ENCODE results near the gene ACAD10.
A peak's percentile ranks its signal among the peaks of the same experiment; 100 is the strongest.
"Not testable (repeated sequence)": the region's sequence is repeated elsewhere in the genome, so short reads cannot be mapped to it uniquely, and the experiment has no call there.

Gene ACAD10

GRCh38 chr12:111753144-111753881 is 67.5 kb downstream of the ACAD10 start:
- no peak for DNase-seq (ENCODE audit: low read depth)

- no peak for DNase-seq (ENCODE audit: low read depth)
Measured at GRCh38 chr12:111754671-111755070, 68.8 kb downstream of the ACAD10 start.

DNA sequence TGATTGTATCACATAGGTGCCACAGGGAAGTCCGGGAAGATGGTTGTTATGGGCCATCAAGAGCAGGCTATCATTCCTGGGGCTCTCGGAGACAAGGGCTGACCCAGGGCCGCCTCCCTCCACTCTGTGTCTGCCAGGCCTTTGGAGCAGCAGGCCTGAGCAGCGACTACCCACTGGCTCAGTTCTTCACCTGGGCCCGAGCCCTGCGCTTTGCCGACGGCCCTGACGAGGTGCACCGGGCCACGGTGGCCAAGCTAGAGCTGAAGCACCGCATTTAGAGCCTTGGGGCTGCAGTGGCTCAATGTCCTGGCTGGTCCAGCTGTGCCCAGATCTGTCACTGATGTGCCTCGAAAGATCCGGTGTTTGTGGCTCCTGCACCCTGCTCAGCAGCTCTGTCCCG is 70.3 kb downstream of the ACAD10 start:
- DNase-seq (ENCODE audit: low read depth): no peak

GRCh38 chr12:111756681-111757080 is 70.8 kb downstream of the ACAD10 start:
- DNase-seq (ENCODE audit: low read depth): no peak

- DNase-seq (ENCODE audit: low read depth): no peak
Measured at GRCh38 chr12:111757361-111758119, 71.7 kb downstream of the ACAD10 start.

GRCh38 chr12:111758120-111758561 is 72.3 kb downstream of the ACAD10 start:
- no peak for DNase-seq (ENCODE audit: low read depth)

DNA sequence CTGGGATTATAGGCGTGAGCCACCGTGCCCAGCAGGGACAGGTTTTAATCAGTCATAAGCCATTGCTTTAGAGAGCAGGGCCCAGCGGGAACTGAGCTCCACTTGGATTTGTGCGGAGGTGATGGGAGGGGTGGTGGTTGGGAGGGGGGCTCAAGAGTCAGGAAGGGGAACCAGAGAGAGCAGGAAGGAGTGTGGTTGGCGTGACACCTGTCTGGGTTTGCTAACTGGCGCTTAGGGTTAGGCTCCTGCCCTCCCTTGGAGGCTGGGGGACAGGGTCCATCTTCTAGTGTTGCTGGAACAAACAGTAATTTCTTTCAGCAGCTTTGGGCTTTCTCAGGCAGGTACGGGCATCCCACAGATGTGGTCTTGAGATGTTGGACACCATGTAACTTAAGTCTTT is 73.4 kb downstream of the ACAD10 start:
- DNase-seq (ENCODE audit: low read depth): no peak

DNA sequence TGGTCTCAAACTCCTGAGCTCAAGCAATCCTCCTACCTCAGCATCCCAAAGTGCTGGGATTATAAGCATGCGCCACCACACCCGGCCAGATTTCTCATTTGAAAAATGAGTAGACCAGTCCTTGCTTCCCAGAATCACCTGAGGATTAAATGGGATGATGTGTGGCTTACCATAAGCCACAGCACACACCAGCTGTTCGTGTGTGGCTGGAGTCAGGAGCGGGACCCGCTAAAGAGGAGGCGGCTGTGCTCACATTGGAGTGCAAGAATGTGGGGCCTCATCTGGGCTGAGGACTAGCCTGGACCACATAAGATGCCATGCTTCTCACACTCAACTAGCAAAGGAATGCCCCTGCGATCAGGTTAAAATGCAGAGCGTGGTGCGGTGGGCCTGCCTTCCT is 74.1 kb downstream of the ACAD10 start:
- no peak for DNase-seq (ENCODE audit: low read depth)

DNA sequence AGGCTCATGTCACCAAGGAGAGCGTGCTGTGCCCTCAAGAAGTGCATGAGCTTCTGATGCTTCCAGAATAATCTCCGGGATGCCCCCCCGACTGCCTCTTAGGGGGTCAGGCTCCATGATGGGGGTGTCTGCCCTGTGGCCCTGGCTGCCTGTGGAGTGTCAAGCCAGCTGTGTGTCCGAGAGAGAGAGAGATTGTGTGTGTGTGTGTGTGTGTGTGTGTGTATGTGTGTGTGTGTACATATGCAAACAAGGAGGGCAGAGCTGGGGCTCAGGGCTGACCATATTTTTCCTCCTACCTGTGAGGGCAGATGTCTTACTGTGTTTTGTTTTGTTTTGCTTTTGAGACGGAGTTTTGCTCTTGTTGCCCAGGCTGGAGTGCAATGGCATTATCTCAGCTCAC is 75.2 kb downstream of the ACAD10 start:
- DNase-seq (ENCODE audit: low read depth): no peak

DNA sequence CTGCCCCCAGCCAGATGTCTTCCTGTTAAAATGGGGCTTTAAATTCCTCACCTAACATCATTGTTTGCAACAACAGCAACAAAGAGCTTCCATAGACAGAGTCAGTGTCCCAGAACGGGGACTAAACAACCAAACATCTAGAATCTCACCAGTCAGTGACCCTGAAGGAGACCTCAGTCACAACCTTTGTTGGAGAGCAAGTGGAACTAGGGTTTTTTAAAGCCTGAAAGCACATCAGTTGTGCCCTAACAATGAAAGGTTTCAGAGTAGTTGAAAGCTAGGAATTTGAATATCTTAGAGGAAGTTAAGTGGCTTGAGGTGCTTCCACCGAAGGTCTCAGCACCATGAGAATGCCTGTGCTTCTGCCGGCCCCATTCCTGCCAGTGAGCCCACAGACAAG is 75.9 kb downstream of the ACAD10 start:
- DNase-seq (ENCODE audit: low read depth): no peak

GRCh38 chr12:111763552-111763951 is 77.7 kb downstream of the ACAD10 start:
- not testable (repeated sequence) for DNase-seq (ENCODE audit: low read depth)

DNA sequence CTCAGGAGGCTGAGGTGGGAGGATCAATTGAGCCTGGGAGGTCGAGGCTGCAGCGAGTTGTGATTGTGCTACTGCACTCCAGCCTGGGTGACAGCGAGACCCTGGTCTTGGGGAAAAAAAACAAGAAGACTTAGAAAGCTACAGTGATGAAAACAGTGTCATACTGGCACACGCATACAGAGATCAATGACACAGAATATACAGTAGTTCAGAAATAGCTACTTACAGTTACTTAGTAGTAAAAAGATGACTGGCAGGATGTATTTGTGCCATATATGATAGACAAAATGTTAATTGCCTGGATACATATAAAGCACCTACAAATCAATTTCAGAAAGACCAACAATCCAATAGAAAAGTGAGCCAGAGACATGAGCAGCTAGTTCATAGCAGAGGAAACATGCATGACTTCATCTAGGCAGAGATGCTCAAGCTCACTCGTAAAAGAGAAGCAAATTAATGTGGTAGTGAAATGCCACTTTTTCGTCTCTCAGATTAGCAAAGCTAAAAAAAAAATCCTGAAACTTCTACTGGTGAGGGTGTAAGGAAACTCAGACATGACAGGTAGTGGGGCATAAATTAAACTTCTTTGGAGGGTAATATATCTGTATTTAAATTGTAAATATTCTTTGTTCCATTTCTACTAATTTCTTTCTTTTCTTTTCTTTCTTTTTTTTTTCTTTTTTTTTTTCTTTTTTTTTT is 78.4 kb downstream of the ACAD10 start:
- DNase-seq (ENCODE audit: low read depth): no peak

- peak; percentile 14 for DNase-seq (ENCODE audit: low read depth)
Measured at GRCh38 chr12:111766608-111767361, 80.9 kb downstream of the ACAD10 start, which contains the start of gene ALDH2. ALDH2 (plus strand) TSS chr12:111766933; CDS start chr12:111766983, 50 bp downstream.

DNA sequence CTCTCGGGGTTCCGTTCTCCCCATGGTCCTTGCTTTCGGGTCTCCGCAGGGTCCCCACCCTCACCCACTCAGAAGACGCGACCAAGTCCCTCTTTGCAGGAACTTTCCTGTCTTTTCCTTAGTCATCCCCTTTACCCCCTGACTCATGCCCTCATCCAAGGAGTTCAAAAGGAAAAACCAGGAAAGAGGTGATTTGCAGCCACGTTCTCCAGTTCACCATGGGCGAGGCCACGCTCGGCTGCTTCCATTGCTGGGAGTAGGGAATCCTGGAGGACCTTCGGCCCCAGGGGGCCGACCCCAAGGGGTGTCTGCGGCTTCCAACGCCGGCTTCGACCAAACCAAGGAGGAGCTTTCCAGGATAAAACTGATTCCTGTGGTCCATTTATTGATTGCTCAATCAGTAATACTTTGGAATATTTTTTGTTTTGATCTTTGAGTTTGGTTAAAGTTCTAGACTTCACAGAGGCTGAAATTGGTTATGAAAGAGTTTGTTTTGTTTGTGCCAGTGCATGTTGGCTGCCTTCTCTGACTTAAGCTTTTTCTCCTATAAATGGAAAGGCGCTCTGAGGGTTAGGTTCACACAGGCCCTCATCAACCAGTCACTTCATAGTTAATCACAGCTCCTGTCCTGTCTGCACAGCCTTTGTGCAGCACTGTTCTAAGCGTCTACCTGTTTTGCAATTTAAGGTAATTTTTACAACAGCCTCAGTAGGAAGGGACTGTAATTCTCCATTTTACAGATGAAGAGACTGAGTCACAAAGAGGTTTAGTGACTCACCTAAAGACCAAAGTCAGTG is 81.7 kb downstream of the ACAD10 start:
- DNase-seq (ENCODE audit: low read depth): no peak

DNA sequence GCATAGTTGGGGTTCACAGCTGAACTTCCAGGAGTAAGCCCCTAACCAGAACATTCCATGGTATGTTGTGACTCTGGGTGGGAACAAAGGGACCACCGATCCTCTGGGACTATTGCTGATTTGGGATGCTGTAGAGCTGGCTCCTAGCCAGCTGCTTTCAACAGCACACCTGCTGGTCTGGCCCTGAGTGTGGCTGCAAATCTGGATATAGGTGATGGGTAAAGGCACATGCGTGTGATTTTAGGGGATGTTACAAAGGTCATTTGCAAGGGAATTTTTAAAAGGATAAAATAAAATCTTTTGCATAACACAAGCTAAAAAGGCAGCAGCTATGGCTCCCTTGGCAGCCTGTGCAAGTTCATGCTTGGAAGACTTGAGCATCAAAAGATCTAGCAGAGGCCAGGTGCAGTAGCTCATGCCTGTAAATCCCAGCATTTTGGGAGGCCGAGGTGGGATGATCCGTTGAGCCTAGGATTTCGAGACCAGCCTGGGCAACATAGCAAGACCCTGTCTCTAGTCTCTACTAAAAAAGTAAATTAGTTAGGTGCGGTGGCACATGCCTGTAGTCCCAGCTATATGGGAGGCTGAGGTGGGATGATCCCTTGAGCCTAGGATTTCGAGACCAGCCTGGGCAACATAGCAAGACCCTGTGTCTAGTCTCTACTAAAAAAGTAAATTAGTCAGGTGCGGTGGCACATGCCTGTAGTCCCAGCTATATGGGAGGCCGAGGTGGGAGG is 82.5 kb downstream of the ACAD10 start:
- no peak for DNase-seq (ENCODE audit: low read depth)

GRCh38 chr12:111769599-111769998 is 83.7 kb downstream of the ACAD10 start:
- no peak for DNase-seq (ENCODE audit: low read depth)

DNA sequence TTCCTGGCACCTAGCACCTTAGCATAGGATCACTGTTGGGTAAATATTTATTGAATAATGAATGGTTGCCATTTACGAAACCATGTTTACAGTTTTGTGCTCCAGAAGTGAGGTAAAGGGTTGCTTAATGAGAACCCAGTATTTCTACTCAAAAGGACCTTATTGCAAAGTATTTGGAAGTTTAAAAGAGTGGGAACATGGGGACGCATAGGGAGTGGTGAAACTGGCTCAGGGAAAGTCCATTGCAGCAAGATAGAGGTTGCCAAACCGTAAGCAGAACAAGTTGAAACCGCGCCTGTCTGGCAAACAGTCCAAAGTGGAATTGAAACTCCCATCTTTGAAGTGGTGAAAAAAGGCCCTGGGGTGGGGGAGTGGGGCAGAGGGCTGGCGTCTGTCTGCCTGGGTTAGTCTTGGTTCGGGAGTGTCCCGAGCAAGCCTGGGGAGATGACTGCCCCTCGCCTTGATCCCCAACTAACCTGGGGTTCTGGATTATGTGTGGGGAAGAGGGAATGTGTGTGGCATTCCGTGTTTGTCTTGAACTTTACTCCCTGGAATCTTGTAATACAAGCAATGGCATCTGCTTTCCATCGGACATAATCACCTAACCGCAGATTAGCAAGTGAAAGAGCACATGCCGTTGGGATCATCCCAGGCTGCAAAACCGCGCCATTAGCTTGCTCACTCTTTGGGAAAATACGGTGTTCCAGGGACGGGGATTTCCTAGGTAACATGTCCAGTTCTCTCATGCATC is 88.1 kb downstream of the ACAD10 start:
- DNase-seq (ENCODE audit: low read depth): no peak

DNA sequence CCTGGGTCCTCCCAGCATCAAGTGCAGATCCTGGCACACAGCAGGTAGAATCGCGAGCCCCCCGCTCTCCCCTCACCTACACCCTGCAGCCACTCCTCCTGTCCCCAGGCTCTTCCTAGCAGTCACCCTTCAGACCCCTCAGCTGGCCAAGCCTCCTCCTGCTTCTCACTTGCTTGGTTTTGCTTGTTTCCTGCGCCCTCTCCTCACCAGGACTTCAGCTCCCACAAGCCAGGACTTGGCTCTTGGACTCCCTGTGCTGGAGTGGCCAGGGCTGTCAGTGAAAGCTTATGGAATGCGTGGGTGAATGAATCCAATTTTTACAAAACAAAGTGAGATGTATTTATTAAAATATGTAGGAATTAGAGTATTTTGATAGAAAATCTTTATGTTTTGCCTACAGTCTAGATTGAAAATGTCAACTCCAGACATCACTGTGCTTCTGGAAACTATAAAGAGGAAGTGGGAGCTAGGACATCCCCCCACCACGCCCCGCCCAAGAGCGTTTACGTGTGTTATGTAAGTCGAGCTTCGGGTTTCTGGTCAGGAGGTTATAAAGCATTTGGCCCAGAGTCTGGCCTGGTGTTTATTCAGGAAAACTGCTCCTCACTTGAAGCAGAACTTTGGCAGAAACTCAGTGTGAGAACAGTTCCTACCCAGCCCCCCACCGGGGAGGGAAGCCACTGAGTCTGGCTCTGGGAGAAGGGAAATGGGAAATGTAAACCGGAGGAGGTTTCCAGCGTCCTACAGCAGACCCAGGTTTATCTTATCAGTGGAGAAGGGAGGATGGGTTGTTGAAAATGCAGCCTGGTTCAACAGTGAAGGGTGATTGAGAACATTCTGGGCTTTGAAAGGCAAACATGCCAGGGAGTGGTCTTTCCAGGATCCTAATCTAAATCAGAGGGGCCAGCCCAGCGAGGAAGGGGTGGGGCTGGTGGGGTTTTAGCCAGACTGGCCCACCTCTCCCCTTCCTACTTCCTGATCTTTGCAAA is 89.6 kb downstream of the ACAD10 start:
- no peak for DNase-seq (ENCODE audit: low read depth)

Data from activated gamma-delta T cell treated with anti-CD3 and anti-CD28 coated beads, Interleukin-2, amount 50 U/mL, for 16 hours (primary cell).